HepG2 (cell line): ENCODE data around the gene CMTM1. TPM values are rescaled to one million over a fixed set of nuclear protein-coding genes. Genes with fewer than 3 reads are reported as not detected.
A peak's percentile ranks its signal among the peaks of the same experiment; 100 is the strongest.

Experiments
- GATAD2A ChIP-seq: IDR thresholded peaks from 2 replicates; pipeline ENCODE4 v1.6.1; 2016
- HIC2 ChIP-seq: sonication (generic); formaldehyde crosslinking; IDR thresholded peaks from 2 replicates; pipeline ENCODE4 v1.9.0; 2022; ENCODE audit warnings: low read depth, missing genetic modification reagents
- THAP9 ChIP-seq: sonication (generic); formaldehyde crosslinking; IDR thresholded peaks from 2 replicates; pipeline ENCODE4; 2020; ENCODE audit warnings: missing genetic modification reagents, mild to moderate bottlenecking, borderline replicate concordance
- USF2 ChIP-seq, 2 experiments: sonication (generic) in 1 of 2; formaldehyde crosslinking in 1 of 2; IDR thresholded peaks; 2 replicates each; pipeline versions ENCODE4 v1.5.1 to v1.6.1; 2011 to 2020; ENCODE audit warnings: borderline replicate concordance in 1 of 2, low read depth in 1 of 2, low read length in 1 of 2, mild to moderate bottlenecking in 1 of 2, missing genetic modification reagents in 1 of 2, moderate library complexity in 1 of 2
- ZBTB2 ChIP-seq: sonication (generic); formaldehyde crosslinking; IDR thresholded peaks from 2 replicates; pipeline ENCODE4 v1.8.0; 2022; ENCODE audit warnings: low read depth, missing genetic modification reagents
- ZBTB37 ChIP-seq: sonication (generic); formaldehyde crosslinking; IDR thresholded peaks from 2 replicates; pipeline ENCODE4 v1.4.0; 2020; ENCODE audit warnings: mild to moderate bottlenecking, missing genetic modification reagents
- ZNF253 ChIP-seq: sonication (generic); formaldehyde crosslinking; IDR thresholded peaks from 2 replicates; pipeline ENCODE4 v1.8.0; 2022; ENCODE audit warnings: mild to moderate bottlenecking, missing genetic modification reagents, borderline replicate concordance
- ZNF317 ChIP-seq: sonication (generic); formaldehyde crosslinking; IDR thresholded peaks from 2 replicates; pipeline ENCODE4 v1.5.0; 2020; ENCODE audit warnings: mild to moderate bottlenecking, missing genetic modification reagents
- ZNF367 ChIP-seq: sonication (generic); formaldehyde crosslinking; IDR thresholded peaks from 2 replicates; pipeline ENCODE4 v1.4.0; 2020; ENCODE audit warnings: missing genetic modification reagents, borderline replicate concordance
- ZNF512B ChIP-seq: sonication (generic); formaldehyde crosslinking; IDR thresholded peaks from 2 replicates; pipeline ENCODE4 v1.5.1; 2020; ENCODE audit warnings: missing genetic modification reagents, mild to moderate bottlenecking, borderline replicate concordance
- ZNF513 ChIP-seq: sonication (generic); formaldehyde crosslinking; conservative IDR thresholded peaks from 2 replicates; pipeline ENCODE4 v1.5.0; 2020; ENCODE audit warnings: missing genetic modification reagents
- polyA plus RNA-seq, 8 experiments: library from polyadenylated mRNA; depleted of rRNA in 3 of 8; stranded (reverse) in 7 of 8; unstranded in 1 of 8; fragments of >200 nt; fragmentation: Illumina TruSeq in 4 of 8; extraction: Trizol in 4 of 8; gene quantifications; 2 replicates each; pipeline versions ENCODE4 v1.2.1 to v1.2.3, GENCODE V29; 2011 to 2016; ENCODE audit warnings: low read depth in 4 of 8, missing spikeins in 1 of 8, mixed read lengths in 1 of 8; ENCODE audit not compliant: insufficient read depth in 1 of 8
- total RNA-seq, 5 experiments: library from RNA; depleted of rRNA; stranded (reverse); fragments of >200 nt; fragmentation: Illumina TruSeq; extraction: Trizol; gene quantifications; 2 replicates each; pipeline ENCODE4 v1.2.3, GENCODE V29; 2016; ENCODE audit warnings: low read depth in 1 of 5

The CMTM1 gene
- total and polyA plus RNA-seq, 2 of the 13 experiments (the other 11 are each of a cell fraction or from before 2014, with no cell fraction given): 1.7 to 2.9 TPM

- TF ChIP-seq HIC2 (CRISPR knock-in tag): peak; percentile 36; the same call in 1 of the 2 replicates
- no peak for TF ChIP-seq ZBTB37 (CRISPR knock-in tag)
- no peak for TF ChIP-seq USF2 (IDR thresholded peaks at IDR 0.05; ENCODE audit: low read depth, low read length)
- TF ChIP-seq USF2 (CRISPR knock-in tag; IDR thresholded peaks at IDR 0.05; ENCODE audit: borderline replicate concordance): no peak
- no peak for TF ChIP-seq ZNF512B
- TF ChIP-seq ZNF513 (CRISPR knock-in tag): 0 out of 2 replicates have a peak, but pooled peaks have one; percentile 50
- no peak for TF ChIP-seq ZNF253 (CRISPR knock-in tag)
- TF ChIP-seq ZBTB2: no peak
- TF ChIP-seq THAP9 (CRISPR knock-in tag): peak; percentile 74; the same call in 1 of the 2 replicates
- no peak; the same call in 1 of the 2 replicates for TF ChIP-seq GATAD2A (CRISPR knock-in tag)
- TF ChIP-seq ZNF367 (CRISPR knock-in tag): no peak
- peak; percentile 56 for TF ChIP-seq ZNF317
Measured at GRCh38 chr16:66603537-66604375, 37.5 kb downstream of the CMTM1 start (continued).
